Liver (tissue), 9 donors: Measurements from ENCODE around the gene MAPKAPK2. TPM values are rescaled to one million over a fixed set of nuclear protein-coding genes. Genes with fewer than 3 reads are reported as not detected.

Experiments used
- DNase-seq: peaks from one replicate; pipeline ENCODE4 v3.0.0-alpha.2; 2017; ENCODE audit warnings: low spot score
- H3K27ac ChIP-seq, 2 donors: one replicate each; pipeline ENCODE4 v1.7.0; 2013; ENCODE audit warnings: inconsistent platforms in 2 of 2, low read length in 2 of 2, control low read depth in 1 of 2, low read depth in 1 of 2, mild to moderate bottlenecking in 1 of 2
- H3K27me3 ChIP-seq, 4 donors: one replicate each; pipeline versions ENCODE4 v1.6.1 to v1.7.0; 2013; ENCODE audit warnings: low read length in 3 of 4, inconsistent platforms in 1 of 4, mild to moderate bottlenecking in 1 of 4, moderate library complexity in 1 of 4; ENCODE audit not compliant: control insufficient read depth in 4 of 4, insufficient read depth in 4 of 4
- H3K36me3 ChIP-seq, 4 donors: one replicate each; pipeline versions ENCODE4 v1.6.1 to v1.7.0; 2013; ENCODE audit warnings: low read length in 3 of 4, mild to moderate bottlenecking in 3 of 4, low read depth in 1 of 4, moderate library complexity in 1 of 4; ENCODE audit not compliant: control insufficient read depth in 4 of 4, insufficient read depth in 3 of 4
- H3K4me1 ChIP-seq, 4 donors: one replicate each; pipeline versions ENCODE4 v1.6.1 to v1.7.0; 2013; ENCODE audit warnings: low read length in 3 of 4, mild to moderate bottlenecking in 3 of 4, moderate library complexity in 1 of 4; ENCODE audit not compliant: control insufficient read depth in 4 of 4, insufficient read depth in 4 of 4
- H3K4me3 ChIP-seq, 3 donors: one replicate each; pipeline versions ENCODE4 v1.6.1 to v1.7.0; 2013; ENCODE audit warnings: low read length in 3 of 3, control low read depth in 1 of 3, low read depth in 1 of 3, mild to moderate bottlenecking in 1 of 3
- H3K9ac ChIP-seq, 2 donors: one replicate each; pipeline ENCODE4 v1.7.0; 2013; ENCODE audit warnings: low read length in 2 of 2, mild to moderate bottlenecking in 2 of 2, moderate library complexity in 2 of 2, control low read depth in 1 of 2, low read depth in 1 of 2
- H3K9me3 ChIP-seq, 4 donors: one replicate each; pipeline versions ENCODE4 v1.6.1 to v1.7.0; 2013; ENCODE audit warnings: low read length in 3 of 4; ENCODE audit not compliant: control insufficient read depth in 4 of 4
- CTCF ChIP-seq: fragments of 150-350 bp; IDR thresholded peaks from 2 replicates; pipeline ENCODE4 v1.5.1; 2017; ENCODE audit warnings: improper control_type of control experiment, low read depth, low read length; ENCODE audit not compliant: missing input control
- EGR1 ChIP-seq, 2 donors: IDR thresholded peaks; 2 replicates each; pipeline ENCODE4 v1.6.1; 2016 to 2018; ENCODE audit warnings: antibody characterized with exemption in 2 of 2, low read depth in 2 of 2
- GABPA ChIP-seq, 2 donors: IDR thresholded peaks in 1 of 2; conservative IDR thresholded peaks in 1 of 2; 2 replicates each; pipeline ENCODE4 v1.6.1; 2016; ENCODE audit warnings: antibody characterized with exemption in 2 of 2, mild to moderate bottlenecking in 1 of 2, moderate library complexity in 1 of 2
- HNF4A ChIP-seq, 2 donors: conservative IDR thresholded peaks; 2 replicates each; pipeline ENCODE4 v1.6.1; 2016; ENCODE audit warnings: antibody characterized with exemption in 2 of 2, mild to moderate bottlenecking in 2 of 2
- HNF4G ChIP-seq: IDR thresholded peaks from 2 replicates; pipeline ENCODE4 v1.6.1; 2016; ENCODE audit warnings: antibody characterized with exemption
- JUND ChIP-seq, 2 donors: IDR thresholded peaks; 2 replicates each; pipeline ENCODE4 v1.6.1; 2016; ENCODE audit warnings: antibody characterized with exemption in 2 of 2
- RAD21 ChIP-seq, 2 donors: IDR thresholded peaks; 2 replicates each; pipeline ENCODE4 v1.6.1; 2016; ENCODE audit warnings: antibody characterized with exemption in 2 of 2, mild to moderate bottlenecking in 2 of 2
- REST ChIP-seq: IDR thresholded peaks from 2 replicates; pipeline ENCODE4 v1.6.1; 2016; ENCODE audit warnings: antibody characterized with exemption, mild to moderate bottlenecking
- RXRA ChIP-seq, 2 donors: IDR thresholded peaks; 2 replicates each; pipeline ENCODE4 v1.6.1; 2017 to 2018; ENCODE audit warnings: antibody characterized with exemption in 2 of 2, mild to moderate bottlenecking in 1 of 2
- SP1 ChIP-seq: IDR thresholded peaks from 2 replicates; pipeline ENCODE4 v1.6.1; 2018; ENCODE audit warnings: antibody characterized with exemption, mild to moderate bottlenecking
- TAF1 ChIP-seq: conservative IDR thresholded peaks from 2 replicates; pipeline ENCODE4 v1.6.1; 2016; ENCODE audit warnings: antibody characterized with exemption, mild to moderate bottlenecking
- ZBTB33 ChIP-seq: IDR thresholded peaks from 2 replicates; pipeline ENCODE4 v1.6.1; 2016; ENCODE audit warnings: antibody characterized with exemption
- WGBS: extraction: QIAGEN DNeasy Blood & Tissue Kit; methylation state at CpG from one replicate; pipeline ENCODE4 v1.1.7; 2013; 5-methylcytosine and 5-hydroxymethylcytosine counted together
- polyA plus RNA-seq, 2 donors: library from polyadenylated mRNA; stranded (reverse) in 1 of 2; unstranded in 1 of 2; fragments of 200-250 nt in 1 of 2; fragments of >200 nt in 1 of 2; fragmentation: Nextera tagmentation in 1 of 2; extraction: Ambion mirVana in 1 of 2; gene quantifications; one replicate each; pipeline versions ENCODE4 v1.2.1 to v1.2.3, GENCODE V29; 2013 to 2015
- total RNA-seq, 2 donors: library from RNA; depleted of rRNA; stranded (reverse); fragments of >200 nt; gene quantifications; one replicate each; pipeline ENCODE4 v1.2.3, GENCODE V29; 2014
- donor health status: healthy.
- donor health status: healthy.
- donor health status: healthy.
- donor health status: healthy.
- donor health status: healthy.

The MAPKAPK2 gene
- total and polyA plus RNA-seq, 4 donors = 7.5 to 24.5 (median 14.7) TPM

- Histone ChIP-seq H3K9ac (no peak overlapping the region), H3K4me3 (no peak overlapping the region), H3K4me1 (peaks cover 0 to 2% (median 0%) of the 10 kb centered on the region in 4 donors), H3K27ac (no peak overlapping the region), H3K36me3 (no peaks in the 10 kb centered on the region), H3K9me3 (no peaks in the 10 kb centered on the region), H3K27me3 (no peaks in the 10 kb centered on the region)
- no peak for DNase-seq
- WGBS = 96% methylated on average over 3 of the region's 3 CpGs
- no peak for TF ChIP-seq HNF4A (conservative IDR thresholded peaks at IDR 0.05)
- TF ChIP-seq GABPA (IDR thresholded peaks at IDR 0.05 in 1 of 2, conservative IDR thresholded peaks at IDR 0.05 in 1 of 2) = no peak
- no peak for TF ChIP-seq RXRA (IDR thresholded peaks at IDR 0.05)
- no peak for TF ChIP-seq JUND (IDR thresholded peaks at IDR 0.05)
These were observed 10.5 kb upstream of the MAPKAPK2 start for GRCh38 chr1:206674236-206674635.

GRCh38 chr1:206674745-206675175, 9.9 kb upstream of the MAPKAPK2 start:
- no peak overlapping the region for H3K9ac ChIP-seq
- no peaks in the 10 kb centered on the region for H3K36me3 ChIP-seq
- no peak overlapping the region for H3K27ac ChIP-seq
- peaks cover 0 to 2% (median 0%) of the 10 kb centered on the region in 4 donors for H3K4me1 ChIP-seq
- no peaks in the 10 kb centered on the region for H3K27me3 ChIP-seq
- no peak overlapping the region for H3K4me3 ChIP-seq
- no peak for DNase-seq
- no peaks in the 10 kb centered on the region for H3K9me3 ChIP-seq
- TF ChIP-seq CTCF (no peak), JUND (IDR thresholded peaks at IDR 0.05) (no peak), GABPA (IDR thresholded peaks at IDR 0.05 in 1 of 2, conservative IDR thresholded peaks at IDR 0.05 in 1 of 2) (no peak), REST (no peak), ZBTB33 (no peak), TAF1 (no peak), HNF4G (no peak), EGR1 (IDR thresholded peaks at IDR 0.05; ENCODE audit: low read depth in 2 of 2) (no peak), RAD21 (IDR thresholded peaks at IDR 0.05) (no peak), SP1 (no peak)
- 82% methylated on average over 1 of the region's 1 CpG for WGBS
